H4 (cell line): ENCODE results near the gene PCYT1A. TPM values are rescaled to one million over a fixed set of nuclear protein-coding genes. Genes with fewer than 3 reads are reported as not detected.

ENCODE experiments used
- DNase-seq: peaks from one replicate; pipeline ENCODE4 v3.0.0-alpha.2; 2015; ENCODE audit warnings: low spot score
- total RNA-seq: library from RNA; depleted of rRNA; stranded (reverse); fragments of >200 nt; shearing (Covaris generic); gene quantifications from 2 replicates; pipeline ENCODE4 v1.2.3, GENCODE V29; 2014

Gene PCYT1A
- total RNA-seq, 1 experiment from 2014 or later, result 74.3 TPM

GRCh38 chr3:196237203-196237602 is 50.3 kb downstream of the PCYT1A start:
- DNase-seq, result no peak

- no peak for DNase-seq
Observed at GRCh38 chr3:196236223-196236622, 51.3 kb downstream of the PCYT1A start.

GRCh38 chr3:196235452-196236122 is 51.9 kb downstream of the PCYT1A start:
- DNase-seq, result no peak

- DNase-seq, result no peak
Observed at GRCh38 chr3:196232882-196233251, 54.7 kb downstream of the PCYT1A start.

- no peak for DNase-seq
Observed at GRCh38 chr3:196232154-196232881, 55.2 kb downstream of the PCYT1A start.

GRCh38 chr3:196227629-196228493 is 59.7 kb downstream of the PCYT1A start:
- no peak for DNase-seq

- no peak for DNase-seq
Observed at GRCh38 chr3:196227121-196227561, 60.4 kb downstream of the PCYT1A start.

GRCh38 chr3:196225763-196226364 is 61.7 kb downstream of the PCYT1A start:
- DNase-seq, result no peak

- DNase-seq, result no peak
Observed at GRCh38 chr3:196225086-196225485, 62.4 kb downstream of the PCYT1A start.

GRCh38 chr3:196222876-196223595 is 64.5 kb downstream of the PCYT1A start:
- no peak for DNase-seq

- DNase-seq, result no peak
Observed at GRCh38 chr3:196220991-196221390, 66.5 kb downstream of the PCYT1A start.

- no peak for DNase-seq
Observed at GRCh38 chr3:196220587-196220986, 66.9 kb downstream of the PCYT1A start.

- DNase-seq, result no peak
Observed at GRCh38 chr3:196219970-196220311, 67.6 kb downstream of the PCYT1A start.

GRCh38 chr3:196219194-196219969 is 68.1 kb downstream of the PCYT1A start:
- DNase-seq, result peak; percentile 94

GRCh38 chr3:196218155-196218712 is 69.3 kb downstream of the PCYT1A start:
- DNase-seq, result no peak

- DNase-seq, result no peak
Observed at GRCh38 chr3:196217307-196218154, 70.0 kb downstream of the PCYT1A start.

GRCh38 chr3:196216681-196217211 is 70.8 kb downstream of the PCYT1A start:
- no peak for DNase-seq

GRCh38 chr3:196216089-196216564 is 71.4 kb downstream of the PCYT1A start, which contains the start of gene SLC51A:
Gene SLC51A, plus strand, starts transcription at chr3:196216534. Its CDS starts 179 bp downstream, at chr3:196216713.
- DNase-seq, result no peak
